Stromal cell of bone marrow (primary cell): ENCODE measurements around the gene UBE2S.

Experiments used
- DNase-seq: peaks from one replicate; pipeline ENCODE4 v3.0.0-alpha.2; 2012; ENCODE audit warnings: low read depth

The UBE2S gene

DNA sequence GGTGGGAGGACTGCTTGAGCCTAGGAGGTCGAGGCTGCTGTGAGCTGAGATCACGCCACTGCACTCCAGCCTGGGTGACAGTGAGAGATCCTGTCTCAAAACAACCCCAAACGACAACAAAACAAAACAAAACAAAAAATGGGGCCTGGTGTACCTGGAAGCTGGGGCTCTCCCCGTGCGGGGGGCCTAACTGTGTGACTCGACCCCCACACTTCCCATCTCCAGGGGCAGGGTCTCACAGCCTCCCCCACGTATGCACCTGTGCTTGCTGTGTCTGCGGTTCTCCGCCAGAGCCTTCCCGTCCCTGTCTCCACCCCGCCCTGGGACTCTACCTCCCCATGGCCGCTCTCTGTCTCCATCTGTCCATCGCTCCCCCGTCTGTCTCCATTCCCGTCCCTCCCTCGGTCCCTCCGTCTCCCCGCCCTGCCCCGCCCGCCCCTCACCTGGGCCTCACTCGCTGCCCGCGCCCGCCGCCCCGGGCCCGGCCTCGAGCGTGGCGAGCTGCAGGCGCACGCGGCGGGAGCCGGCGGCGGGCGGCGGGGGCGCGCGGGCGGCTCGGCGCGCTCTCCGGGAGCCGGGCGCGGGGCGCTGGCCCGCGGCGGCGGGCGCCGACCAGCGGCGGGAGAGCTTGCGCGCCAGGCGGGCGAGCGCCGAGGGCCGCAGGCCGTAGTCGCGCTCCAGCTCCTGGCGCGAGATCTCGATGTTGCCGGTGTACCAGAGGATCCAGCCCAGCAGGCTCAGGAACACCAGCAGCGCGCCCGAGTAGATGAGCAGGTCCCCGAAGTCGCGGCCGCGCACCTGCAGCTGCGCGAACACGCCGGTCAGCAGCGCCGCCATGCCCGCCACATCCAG, 24.1 kb downstream of the UBE2S start:
- no peak for DNase-seq

DNA sequence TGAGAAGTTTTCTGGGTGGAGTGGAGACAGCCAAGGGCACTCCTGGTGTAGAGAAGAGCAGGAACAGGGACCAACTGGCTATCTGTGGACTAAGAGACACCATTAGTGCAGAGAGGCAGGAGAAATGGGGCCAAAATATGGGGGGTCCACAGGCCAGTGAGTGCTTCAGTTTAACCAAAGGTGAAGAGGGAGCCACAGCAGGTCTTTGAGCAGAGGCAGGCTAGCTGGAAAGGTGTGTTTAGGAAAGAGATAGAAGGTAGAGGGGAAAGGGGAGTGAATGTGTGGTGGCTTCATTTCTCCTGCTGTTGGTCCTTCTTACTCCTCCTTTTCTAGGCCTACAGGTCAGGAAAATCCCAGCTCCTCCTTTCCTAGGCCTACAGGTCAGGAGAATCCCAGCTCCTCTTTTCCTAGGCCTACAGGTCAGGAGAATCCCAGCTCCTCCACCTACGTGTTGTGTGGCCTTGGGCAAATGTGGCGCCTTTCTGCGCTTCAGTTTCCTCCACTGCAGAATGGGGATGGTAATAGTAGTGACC, 25.0 kb downstream of the UBE2S start:
- DNase-seq = no peak

DNA sequence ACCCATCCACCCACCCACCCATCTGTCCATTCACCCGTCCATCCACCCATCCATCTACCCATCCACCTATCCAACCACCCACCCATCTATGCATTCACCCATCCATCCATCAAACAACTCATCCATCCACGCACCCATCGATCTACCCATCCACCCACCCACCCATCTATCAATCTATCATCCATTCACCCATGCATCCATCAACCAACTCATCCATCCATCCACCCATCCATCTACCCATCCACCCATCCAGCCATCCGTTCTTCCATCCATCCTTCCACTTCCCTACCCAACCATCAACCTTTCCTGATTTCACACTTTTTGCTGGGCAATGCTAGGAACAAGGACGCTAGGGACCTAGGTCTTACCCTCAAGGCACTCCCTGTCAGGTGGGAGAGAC, 25.6 kb downstream of the UBE2S start:
- no peak for DNase-seq

DNA sequence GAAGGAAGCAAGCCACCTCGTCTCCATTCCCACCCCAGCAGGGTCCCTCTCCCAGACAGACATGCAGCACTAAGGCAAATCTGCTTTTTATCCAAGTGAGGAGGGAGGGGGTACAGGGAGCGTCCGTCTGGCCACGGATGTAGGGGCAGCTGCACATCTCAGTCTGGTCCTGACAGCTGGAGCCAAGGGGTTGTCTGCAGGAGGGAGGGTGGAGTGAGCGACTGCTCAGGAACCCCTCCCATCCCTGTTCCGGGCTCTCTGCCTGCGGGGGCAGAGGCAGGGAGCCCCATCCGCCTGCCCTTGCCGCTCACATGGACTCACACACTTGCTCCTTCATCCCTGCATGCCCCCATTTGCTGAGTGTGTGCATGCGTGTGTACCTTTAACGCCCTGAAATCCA, 28.4 kb downstream of the UBE2S start:
- no peak for DNase-seq

DNA sequence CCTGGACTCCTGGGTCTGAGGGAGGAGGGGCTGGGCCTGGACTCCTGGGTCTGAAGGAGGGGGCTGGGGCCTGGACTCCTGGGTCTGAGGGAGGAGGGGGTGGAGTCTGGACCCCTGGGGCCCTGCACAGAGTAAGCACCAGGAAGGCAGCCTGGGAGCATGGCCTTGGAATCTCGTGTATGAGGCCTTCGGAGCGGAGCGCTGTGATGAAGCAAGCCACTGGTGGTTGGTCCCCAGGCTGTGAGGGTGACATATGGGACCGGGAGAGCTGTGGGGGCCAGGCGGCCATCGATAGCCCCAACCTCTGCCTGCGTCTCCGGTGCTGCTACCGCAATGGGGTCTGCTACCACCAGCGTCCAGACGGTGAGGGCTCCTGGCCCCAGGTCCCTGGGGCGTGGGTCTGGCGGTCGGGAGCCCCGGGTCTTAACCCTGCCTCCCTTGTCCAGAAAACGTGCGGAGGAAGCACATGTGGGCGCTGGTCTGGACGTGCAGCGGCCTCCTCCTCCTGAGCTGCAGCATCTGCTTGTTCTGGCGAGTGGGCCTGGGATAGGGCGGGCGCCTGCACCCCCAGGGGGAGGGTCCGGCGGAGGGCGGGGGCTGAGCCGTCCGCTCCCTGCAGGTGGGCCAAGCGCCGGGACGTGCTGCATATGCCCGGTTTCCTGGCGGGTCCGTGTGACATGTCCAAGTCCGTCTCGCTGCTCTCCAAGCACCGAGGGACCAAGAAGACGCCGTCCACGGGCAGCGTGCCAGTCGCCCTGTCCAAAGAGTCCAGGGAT, 30.0 kb downstream of the UBE2S start:
- no peak for DNase-seq

DNA sequence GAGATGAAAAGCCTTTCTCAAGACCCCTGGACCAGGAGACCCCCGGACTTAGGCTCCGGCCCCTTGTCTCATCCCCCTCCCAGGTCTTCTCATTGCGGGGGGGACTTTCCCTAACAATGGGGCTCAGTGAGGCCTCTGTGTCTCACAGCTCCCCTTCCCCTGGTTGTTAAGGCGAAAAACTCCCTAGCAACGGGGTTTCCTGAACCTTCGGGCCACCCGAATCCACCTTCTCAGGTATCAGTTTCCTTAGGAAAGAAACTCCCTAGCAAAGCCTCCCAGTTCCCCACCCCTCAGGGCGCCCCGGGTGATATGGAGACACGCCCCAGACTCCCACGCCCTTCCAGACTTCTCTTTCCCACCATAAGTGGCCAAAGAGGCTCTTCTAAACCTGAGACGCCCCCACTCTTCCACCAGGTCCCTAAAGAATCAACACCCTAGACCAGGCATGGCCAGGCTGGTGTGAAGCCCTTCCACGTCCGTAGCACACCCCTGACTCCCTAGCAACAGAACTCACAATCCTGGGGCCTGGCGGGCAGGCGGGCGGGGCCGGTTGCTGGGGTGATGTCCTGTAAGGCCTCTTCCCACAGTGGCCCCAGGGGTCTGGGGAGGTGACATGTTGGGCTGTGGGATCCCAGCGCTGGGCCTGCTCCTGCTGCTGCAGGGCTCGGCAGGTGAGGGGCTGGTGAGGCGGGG, 31.2 kb downstream of the UBE2S start, which contains the start of gene TMEM190:
TSS of gene TMEM190 (plus strand) at position 586 of the 693 bp plus-strand sequence. CDS start at position 614, 28 bp downstream.
- no peak for DNase-seq

DNA sequence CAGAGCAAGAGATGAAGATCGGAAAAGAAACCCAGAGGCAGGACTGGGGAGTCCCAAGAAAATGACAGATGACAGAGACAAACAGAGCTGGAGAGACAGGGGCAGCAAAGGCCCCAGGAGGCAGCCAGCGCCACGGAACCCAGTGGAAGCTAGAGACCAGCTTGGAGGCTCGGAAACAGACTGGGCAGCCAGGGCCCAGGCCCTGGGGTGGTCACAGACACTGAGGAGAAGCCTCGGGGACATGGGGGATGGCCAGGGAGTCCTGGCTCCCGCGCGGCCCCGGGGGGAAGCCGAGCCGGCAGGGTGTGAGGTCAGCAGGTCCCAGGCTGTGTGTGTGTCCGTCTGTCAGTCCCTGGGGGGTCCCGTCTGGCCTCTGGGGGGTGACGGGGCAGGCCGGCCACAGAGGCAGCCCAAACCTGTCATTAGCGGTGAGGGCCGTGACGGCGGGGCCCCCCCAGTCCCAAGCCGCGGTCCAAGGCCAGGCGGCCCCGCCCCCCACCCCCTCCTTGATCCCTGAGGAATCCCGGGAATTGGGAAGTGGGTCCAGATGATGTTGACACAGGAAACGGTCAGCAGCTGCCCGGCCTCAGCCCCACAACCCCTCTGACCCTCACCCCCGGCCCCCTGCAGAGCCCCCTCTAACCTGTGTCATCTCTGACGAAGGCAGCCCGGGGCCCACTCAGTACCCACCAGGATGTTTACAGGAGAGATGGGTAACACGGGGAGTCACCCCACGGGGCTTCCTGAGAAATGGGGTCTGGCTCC, 33.4 kb downstream of the UBE2S start:
- no peak for DNase-seq

DNA sequence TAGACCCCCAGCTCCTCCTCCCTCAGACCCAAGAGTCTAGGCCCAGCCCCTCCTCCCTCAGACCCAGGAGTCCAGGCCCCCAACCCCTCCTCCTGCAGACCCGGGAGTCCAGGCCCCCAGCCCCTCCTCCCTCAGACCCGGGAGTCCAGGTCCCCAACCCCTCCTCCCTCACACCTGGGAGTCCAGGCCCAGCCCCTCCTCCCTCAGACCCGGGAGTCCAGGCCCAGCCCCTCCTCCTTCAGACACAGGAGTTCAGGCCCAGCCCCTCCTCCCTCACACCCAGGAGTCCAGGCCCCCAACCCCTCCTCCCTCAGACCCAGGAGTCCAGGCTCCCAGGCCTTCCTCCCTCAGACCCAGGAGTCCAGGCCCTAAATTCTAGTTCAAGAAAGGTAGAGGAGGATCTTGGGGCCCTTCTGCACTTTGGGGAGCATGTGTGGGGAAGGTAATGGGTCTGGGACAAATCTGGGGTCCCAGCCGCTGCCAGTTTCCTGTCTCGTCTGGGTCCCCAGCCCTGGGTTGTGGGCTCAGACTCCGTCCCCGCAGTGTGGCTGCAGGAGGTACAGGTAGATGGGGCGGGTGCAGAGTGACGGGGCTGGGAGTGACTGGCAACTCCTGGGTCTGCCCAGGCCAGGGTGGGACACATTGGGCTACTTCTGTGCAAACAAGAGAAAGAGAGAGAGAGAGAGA, 34.1 kb downstream of the UBE2S start:
- no peak for DNase-seq

DNA sequence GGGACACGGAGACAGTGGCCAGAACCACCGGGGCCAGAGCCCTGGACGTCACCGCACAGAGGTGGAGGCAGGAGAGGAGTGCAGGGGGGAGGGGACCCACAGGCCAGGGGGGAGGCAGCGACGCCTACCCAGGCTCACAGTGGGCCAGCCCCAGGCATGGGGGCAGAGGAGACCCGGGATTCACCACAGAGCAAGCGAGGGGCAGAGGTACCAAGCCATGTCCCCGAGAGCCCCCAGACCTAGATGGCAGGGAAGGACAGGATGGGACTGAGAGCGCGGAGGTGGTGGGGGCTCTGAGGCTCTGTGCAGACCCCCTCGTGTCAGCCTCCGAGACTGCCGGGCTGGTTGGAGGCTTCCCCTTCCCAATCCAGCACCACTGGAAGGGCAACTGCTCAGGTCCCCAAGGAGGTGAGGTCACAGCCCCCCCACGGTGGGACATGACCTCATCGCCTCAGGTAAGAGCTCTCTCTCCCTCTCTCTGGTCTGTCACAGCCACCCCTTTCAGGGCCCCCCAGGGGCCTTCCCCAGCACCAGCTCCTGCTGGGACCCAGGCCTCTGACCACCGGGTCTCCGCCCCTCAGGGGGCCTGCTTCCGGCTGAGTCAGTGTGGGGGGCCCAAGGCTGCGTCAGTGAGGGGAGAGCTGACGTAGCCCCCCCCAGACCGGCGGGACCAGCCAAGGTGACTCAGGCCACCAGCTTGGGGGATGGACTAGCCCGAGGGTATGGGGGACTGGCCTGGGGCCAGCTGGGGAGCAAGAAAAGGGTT, 35.1 kb downstream of the UBE2S start:
- no peak for DNase-seq

DNA sequence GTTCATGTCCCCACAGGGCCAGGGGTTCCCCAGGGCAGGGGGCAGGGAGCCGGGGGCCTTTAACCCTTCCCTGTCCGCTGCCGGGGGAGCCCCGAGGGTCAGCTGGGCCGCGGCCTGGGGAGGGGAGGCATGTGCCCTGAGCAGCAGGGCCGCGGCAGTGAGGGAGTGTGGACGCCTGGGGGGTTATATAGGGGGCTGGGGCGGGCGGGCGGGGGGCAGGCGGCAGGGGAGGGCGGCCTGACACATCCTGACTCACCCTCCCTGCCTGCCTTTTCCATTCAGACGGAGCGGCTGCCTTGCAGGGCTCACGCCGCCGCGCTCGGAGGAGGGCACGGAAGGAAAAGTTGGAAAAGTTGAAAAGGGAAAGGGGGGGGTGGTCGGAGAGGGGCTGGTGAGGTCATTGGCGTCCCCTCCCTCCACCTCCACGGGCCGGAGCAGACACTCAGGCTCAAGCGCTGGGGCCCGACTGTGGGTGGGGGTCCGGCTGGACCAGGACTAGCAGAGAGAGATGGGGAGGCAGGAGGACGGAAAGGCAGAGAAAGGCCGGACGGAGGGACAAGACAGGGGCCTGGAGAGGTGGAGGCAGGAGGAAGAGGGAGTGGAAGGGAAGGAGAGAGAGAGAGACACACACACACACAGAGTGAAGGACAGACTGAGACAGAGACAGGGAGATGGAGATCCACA, 37.1 kb downstream of the UBE2S start, which contains the start of gene IL11:
TSS of gene IL11 (minus strand) at position 159 of the 684 bp plus-strand sequence. CDS start at position 6, 153 bp downstream.
- no peak for DNase-seq

DNA sequence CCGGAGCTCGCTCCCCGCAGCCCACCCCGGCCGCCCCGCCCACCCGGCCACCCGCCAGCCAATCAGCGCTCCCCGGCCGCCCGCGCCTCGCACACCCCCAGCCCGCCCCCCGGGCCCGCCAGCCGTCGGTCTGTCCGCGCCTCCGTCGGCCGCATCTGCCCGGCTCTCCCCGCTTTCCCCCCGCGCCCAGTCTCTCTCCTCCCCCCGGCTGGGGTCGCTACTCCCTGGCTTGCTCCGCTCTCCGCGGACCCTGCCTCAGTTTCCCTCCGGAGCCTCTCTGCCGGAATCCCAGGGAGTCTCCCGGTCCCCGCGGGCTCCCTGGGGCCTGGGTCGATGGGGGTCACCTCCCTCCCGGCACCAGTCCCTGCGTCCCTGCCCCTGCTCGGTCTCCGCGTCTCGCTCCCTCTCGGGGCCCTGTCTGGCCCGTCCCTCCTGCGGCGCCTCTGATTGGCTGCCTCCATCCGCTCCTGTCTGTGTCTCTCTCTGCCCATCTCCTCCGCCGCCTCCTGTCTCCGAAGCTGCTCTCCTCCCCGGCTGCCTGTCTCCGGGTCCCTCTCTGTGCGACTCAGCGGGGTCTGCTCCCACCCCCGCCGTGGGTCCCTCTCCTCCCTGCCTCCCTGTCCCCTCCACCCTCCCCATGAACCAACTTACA, 37.8 kb downstream of the UBE2S start:
- DNase-seq = no peak

DNA sequence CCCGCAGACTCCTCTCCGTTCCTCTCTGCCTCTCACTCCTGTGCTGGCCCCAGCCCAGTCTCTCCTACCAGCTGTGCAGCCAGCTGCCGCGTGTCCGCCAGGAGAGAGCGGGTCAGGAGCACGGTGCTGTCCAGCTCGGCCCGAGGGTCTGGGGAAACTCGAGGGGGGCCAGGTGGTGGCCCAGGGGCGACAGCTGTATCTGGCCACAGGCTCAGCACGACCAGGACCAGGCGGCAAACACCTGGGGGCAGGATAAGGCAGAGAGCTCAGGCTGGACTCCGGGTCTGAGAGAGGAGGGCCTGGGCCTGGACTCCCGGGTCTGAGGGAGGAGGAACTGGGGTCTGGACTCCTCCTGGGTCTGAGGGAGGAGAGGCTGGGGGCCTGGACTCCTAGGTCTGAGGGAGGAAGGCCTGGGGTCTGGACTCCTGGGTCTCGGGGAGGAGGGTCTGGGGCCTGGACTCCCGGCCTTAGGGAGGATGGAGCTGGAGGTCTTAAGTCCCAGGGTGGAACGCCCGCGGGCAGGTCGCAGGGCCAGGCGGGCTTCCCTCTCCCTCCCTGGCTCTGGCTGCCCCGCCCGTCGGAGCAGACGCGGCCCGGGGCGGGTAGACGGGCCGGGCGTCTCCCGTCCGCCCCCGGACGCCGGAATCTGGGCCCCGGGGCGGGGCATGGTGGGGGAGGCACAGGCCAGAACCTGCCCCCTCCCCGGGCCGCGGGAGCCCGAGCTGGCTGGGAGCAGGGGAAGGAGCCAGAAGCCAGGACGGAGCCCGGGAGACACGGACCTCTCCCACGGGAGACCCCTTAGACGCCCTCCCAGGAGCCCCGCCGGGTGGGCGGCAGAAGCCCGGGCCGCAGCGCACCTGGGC, 38.7 kb downstream of the UBE2S start:
- no peak for DNase-seq

DNA sequence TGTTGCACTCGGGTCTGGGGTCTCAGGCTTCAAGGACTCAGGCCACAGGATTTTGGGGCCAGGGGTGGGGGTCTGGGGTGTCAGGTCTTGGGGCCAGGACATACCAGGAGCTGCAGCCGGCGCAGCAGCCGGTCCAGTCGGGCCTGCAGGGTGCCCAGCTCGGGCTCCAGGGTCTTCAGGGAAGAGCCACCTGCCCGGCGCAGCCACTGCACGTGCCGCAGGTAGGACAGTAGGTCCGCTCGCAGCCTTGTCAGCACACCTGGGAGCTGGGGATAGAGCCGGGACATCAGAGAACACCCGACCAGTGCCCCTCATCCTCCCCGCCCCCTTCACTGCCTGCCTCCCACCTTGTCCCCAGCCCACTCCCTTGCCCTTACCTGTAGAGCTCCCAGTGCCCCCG, 39.5 kb downstream of the UBE2S start:
- no peak for DNase-seq

DNA sequence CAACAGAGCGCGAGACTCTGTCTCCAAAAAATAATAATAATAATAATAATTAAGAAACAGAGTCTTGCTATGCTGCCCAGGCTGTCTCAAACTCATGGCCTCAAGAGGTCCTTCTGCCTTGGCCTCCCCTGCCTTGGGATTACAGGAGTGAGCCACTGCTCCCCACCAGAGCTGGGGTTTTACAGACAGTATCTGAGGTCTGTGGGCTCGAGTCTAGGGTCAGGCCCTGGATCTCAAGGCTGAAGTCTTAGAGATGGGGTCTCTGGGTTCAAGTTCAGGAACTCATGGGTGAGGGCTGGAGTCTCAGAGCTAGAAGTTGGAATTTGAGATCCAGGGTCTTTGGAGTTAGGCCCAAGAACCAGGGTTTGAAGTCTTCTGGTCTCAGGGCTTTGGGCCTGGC, 40.8 kb downstream of the UBE2S start:
- no peak for DNase-seq

DNA sequence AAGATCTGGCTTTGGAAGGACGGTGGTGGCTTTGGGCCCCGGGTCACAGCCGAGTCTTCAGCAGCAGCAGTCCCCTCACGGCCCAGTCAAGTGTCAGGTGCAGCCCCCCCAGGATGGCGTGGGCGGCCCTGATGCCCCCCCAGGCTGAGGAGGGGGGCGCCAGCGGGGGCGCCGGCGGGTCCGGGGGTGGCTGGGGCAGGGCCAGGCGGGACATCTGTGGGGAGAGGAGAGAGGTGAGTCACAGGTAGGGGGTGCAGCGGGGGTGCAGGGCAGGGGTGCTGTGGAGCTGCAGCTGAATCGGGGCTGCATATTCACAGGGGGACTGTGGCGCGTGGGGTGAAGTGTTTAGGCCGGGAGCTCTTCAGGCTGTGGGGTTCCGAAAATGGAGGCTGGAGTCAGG, 41.6 kb downstream of the UBE2S start:
- DNase-seq = no peak

DNA sequence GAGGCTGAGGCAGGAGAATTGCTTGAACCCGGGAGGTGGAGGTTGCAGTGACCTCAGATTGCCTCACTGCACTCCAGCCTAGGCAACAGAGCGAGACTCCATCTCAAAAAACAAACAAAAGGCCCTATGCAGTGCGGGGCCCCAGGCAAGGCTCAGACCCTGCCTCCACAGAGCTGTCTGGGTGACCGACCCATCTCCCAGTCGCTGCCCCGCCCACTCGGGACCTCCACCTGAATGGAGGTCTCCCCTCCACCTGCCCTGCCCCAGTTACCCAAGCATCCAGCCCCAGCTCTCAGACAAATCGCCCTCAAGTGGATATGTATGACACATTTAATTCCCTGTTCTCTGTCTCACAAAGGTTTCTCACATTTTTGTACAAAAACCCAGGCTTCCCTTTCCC, 42.3 kb downstream of the UBE2S start:
- DNase-seq = no peak

DNA sequence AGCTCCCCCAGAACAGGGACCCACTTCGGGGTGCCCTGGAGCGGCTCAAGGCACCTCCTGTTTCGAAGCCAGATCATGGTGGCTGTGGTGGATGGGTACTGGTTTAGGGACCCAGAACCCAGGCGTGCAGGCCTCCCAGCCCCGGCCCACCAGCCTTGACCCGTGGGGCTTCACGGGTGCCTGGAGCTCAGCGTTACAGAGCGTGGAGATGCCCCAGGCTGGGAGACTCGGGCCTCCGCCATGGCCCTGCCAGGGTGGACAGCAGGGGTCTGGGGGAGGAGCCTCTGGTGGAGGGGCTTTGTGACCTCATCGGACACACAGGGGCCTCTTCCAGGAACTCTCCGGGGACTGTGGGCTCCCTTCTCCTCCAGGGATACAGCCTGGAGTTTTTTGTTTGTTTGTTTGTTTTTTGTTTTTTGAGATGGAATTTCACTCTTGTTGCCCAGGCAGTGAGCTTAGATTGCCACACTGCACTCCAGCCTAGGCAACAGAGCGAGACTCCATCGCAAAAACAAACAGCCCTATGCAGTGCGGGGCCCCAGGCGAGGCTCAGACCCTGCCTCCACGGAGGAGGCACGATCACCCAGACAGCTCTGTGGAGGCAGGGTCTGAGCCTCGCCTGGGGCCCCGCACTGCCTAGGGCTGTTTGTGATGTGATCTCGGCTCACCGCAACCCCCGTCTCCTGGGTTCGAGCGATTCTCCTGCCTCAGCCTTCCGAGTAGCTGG, 44.4 kb downstream of the UBE2S start, which contains the start of gene GARIN5B:
TSS of gene GARIN5B (minus strand) at position 271 of the 727 bp plus-strand sequence. CDS start at position 77, 194 bp downstream.
- DNase-seq = no peak
